GM12874 (cell line): ENCODE measurements around the gene PRICKLE2.

Source experiments
- TF ChIP-seq, protein P1 (sequence below): IDR thresholded peaks from 2 replicates; pipeline ENCODE4 v1.5.1; 2011; ENCODE audit warnings: low read depth, mild to moderate bottlenecking, control low read depth, low read length, moderate library complexity; ENCODE audit not compliant: insufficient read depth

Gene PRICKLE2

DNA sequence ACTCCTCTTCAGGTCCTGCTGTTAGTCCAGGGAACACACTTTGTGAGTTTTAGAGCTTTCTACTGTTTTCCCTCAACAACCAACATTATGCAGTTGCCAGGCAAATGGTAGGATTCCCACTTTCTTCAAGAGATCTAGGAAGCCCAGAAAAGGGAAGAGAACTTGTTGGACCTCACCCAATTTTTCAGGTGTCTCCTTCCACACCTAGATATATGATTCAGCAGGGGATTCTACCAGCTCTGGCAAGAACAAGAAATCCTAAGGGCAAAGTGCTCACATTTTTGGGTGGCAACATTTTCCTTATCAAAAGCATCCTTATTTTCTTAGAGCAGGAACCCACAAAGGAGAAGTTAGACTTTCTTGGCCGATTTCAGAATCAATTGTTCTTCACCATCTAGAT, 57.4 kb downstream of the PRICKLE2 start:
- TF ChIP-seq, protein P1, sequence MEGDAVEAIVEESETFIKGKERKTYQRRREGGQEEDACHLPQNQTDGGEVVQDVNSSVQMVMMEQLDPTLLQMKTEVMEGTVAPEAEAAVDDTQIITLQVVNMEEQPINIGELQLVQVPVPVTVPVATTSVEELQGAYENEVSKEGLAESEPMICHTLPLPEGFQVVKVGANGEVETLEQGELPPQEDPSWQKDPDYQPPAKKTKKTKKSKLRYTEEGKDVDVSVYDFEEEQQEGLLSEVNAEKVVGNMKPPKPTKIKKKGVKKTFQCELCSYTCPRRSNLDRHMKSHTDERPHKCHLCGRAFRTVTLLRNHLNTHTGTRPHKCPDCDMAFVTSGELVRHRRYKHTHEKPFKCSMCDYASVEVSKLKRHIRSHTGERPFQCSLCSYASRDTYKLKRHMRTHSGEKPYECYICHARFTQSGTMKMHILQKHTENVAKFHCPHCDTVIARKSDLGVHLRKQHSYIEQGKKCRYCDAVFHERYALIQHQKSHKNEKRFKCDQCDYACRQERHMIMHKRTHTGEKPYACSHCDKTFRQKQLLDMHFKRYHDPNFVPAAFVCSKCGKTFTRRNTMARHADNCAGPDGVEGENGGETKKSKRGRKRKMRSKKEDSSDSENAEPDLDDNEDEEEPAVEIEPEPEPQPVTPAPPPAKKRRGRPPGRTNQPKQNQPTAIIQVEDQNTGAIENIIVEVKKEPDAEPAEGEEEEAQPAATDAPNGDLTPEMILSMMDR: no peak

DNA sequence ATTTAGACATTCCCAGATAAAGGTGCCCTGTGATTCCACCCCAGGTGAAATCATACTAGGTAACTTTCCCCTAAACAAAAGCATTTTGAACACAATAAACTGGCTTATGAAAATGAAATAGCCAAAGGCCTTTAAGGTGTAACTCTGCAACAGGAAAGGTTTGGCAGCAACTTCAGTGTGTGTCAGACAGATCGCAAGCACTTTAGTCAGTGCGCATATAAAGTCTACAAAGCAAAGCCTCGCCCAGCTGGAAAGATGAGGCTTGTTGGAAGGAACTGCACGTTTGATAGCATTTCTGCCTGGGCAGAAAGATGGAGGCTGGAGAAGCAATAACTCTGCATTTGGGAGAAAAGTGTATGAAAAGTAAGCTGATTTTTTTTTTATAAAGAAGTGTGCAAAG, 57.9 kb downstream of the PRICKLE2 start:
- TF ChIP-seq, protein P1: no peak

DNA sequence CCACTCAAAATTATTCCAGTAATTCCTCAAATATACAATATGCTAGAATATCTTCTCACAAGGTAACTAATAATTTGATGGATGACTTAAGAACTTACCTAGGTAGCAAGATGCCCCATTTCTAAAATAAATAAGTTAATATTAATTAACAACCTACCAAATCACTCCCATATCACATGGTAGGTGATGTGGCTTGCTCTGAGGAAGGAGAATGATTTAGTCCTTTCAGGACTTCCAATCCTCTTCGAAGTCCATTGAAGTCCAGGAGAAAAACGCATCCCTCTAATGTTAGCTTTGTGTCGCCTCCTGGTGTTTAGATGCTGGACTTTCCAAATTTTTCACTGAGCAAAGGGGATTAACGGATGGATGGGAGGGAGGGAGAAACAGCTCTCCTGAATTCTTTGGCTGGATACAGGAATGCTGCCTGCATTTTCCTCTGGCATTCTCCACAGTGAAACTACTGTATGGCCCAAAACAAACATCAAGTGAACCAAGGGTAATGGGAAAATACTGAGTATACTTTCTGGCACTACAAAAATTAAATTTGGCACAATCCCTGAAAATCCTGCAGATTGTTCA, 58.6 kb downstream of the PRICKLE2 start:
- TF ChIP-seq, protein P1: no peak

DNA sequence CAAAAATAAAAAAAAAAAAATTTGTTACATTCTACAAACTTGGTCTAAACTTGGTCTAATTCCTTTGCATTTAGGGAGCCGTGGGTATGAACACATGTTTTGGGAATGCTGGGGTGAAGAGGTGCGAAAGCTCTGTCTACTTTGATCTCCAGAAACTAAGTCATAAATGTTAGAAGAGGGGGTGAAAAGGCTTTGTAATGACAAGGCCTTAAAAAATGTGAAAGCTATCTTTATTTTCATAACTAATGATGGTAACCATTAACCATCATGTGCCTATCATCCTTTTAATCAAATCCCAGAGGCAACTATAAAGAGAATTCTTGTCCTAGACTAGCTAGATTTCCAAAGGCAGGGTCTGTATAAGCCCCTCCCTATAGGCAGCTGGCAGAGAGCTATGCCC, 60.9 kb downstream of the PRICKLE2 start:
- TF ChIP-seq, protein P1: no peak

DNA sequence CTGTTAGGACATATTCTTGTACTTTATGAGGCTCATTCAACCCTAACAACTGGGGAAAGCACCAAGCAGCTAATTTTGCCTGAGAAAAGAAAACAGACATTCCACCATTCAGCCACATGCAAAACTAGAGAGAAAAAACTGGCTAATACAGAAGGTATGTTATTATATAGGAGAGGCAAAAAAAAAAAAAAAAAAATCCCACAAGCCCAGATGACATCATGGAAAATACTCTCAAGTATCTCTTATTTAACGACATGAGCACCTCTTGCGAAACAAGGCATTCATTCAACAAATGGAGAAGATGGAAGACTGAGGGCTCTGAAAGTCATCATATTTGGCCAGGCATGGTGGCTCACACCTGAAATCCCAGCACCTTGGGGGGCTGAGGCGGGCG, 61.5 kb downstream of the PRICKLE2 start:
- TF ChIP-seq, protein P1: no peak

DNA sequence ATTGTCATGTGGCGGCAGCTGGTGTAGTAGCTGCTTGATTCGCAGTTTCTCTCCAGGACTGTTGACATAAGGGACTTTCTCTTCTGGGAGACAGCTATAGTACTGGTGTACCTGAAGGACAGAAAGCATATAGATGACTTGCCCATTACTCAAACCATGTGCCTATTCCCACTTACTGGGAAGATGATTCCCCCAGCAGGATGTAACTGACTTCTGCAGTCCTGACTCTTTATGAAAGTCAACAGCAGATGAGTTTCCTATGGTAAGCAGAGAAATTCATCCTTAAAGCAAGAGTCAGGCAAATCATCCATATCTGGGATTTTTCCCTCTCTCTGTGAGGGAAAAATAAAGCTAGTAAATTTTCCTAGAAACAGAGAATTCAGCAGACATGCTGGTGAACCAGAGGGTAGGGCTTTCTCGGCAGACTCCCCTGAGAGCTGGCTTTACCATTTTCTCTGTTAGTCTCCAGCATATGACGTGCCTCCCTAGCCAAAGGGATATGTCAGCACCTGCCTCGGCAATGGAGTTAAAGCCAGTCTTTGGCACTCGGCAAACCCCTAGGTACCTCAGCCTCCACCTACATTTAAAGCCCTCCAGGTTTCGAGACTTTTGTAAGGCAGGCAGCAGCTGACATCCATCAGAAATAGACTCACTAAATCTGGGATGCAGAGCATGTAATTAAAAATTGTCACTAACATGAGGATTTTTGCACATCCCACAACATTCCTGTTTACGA, 62.1 kb downstream of the PRICKLE2 start:
- TF ChIP-seq, protein P1: no peak

DNA sequence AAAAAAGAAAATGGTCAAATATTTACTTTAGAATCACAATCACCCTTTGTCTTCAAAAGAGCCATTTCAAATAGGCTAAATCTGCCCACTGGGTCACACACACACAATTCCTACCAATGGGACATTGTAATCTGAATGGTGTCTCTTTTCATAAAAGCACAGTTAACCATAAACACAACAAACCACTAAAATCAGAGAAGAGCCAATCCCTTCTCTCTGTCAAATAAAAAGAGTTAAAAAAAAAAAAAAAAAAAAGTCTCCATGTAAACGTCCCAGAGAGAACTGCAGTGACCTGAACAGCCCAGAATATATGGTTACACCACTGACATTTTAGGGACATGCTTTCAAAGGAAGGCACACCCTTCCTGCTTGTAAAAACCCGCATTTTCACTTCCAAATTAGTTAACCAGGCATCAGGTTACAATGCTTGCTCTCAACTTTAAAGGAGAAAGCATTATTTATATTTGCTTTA, 63.7 kb downstream of the PRICKLE2 start:
- TF ChIP-seq, protein P1: no peak
